Cortex of kidney (tissue), 1 donor: ENCODE results near the gene MPI.

Experiments used
- DNase-seq: peaks from one replicate; lab custom pipeline; 2025; lab: John Stamatoyannopoulos, UW

The MPI gene, protein sequence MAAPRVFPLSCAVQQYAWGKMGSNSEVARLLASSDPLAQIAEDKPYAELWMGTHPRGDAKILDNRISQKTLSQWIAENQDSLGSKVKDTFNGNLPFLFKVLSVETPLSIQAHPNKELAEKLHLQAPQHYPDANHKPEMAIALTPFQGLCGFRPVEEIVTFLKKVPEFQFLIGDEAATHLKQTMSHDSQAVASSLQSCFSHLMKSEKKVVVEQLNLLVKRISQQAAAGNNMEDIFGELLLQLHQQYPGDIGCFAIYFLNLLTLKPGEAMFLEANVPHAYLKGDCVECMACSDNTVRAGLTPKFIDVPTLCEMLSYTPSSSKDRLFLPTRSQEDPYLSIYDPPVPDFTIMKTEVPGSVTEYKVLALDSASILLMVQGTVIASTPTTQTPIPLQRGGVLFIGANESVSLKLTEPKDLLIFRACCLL

DNA sequence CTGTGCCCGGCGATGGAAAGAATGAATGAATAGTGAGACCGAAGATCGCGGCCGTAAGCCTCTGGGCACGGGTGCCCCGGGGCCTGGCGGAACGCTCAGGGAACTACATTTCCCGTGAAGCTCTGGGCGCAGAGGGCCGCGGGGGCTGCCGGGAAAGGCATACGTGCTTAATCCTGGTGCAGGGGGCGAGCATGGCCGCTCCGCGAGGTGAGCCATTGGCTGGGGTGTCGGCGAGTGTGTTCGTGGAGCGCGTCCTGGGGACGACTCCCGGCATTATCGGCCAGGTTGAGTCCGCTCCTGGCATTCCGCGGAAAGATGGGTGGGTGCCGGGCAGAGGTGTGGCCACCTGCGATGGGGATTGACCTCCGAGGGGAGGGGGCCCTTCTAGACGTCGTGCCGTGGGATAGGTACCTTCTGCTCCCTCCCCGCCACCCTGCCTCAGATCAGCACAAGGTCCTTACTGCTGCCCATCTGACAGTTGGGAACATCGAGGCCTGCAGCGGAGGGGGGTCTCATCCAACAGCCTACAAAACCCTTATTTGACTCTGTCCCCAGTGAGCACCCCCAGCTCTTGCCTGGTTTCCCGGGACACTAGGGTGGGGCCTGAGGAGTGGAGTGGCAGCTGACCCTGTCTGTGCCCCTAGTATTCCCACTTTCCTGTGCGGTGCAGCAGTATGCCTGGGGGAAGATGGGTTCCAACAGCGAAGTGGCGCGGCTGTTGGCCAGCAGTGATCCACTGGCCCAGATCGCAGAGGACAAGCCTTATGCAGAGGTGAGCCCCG, at the start of gene MPI:
TSS of gene MPI (plus strand) at position 160 of the 782 bp plus-strand sequence. CDS start at position 192, 32 bp downstream.
- no peak for DNase-seq

DNA sequence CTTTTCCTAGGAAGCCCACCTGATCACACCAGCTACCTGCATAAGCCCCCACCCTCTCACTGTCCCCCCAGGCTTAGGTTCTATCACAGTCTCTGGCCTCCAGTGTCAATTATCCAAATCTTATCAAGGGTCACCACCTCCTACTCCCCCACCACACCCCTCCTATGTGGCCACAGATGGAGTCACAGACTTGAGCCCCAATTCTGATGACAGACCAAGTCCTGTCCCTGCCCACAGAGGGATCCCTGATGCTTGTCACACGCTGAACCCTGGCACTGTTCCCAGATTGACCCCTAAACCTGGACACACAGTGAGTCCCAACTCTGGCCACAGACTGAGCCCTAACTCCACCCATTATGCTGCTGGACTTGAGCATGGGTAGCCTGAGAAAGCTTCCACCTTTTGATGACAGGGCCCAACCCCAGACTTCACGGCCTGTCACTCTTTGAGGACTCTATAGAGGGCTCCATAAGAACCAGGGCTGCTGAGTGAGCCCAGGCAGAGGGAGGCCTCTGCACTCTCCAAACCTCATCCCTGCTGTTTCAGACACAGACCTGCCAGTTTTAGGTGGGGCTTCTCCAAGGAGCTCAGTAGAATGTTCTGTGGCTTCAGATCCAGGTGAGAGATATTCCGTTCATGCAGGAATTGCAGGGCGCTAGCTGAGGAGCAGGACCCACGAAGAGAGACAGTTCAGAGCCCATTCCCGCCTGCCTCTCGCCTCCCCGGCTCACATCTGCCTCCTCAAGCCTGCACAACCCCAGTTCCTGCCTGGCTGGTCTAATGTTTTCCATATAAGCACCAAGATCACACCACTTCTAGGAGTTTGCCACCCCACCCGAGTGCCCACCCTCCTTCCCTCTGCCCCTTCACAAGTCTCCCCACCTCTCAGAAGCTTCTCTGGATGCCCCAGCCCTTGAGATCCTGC, 48.7 kb upstream of the MPI start:
- no peak for DNase-seq

DNA sequence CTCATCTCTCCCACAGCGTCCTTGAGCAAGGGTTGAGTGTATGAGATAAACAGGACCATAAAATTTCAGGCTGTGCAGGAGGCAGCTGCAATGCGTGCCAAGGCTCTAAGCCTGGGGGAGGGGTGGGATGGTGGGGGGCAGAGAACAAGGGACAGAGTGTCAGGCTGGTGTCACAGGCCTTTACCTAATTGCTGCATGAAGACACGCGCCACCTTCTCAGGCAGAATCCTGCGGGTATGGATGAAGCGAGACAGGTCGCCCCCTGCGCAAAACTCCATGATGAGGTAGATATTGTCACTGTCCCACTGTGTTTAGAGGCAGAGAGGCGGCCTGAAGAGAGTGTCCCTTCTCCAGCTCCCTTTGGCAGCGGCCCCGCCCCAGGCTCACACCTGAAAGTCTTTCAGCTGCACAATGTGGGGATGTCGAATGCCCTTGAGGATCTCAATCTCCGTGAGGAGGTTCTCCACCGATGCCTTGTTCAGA, 47.9 kb upstream of the MPI start:
- DNase-seq: no peak

DNA sequence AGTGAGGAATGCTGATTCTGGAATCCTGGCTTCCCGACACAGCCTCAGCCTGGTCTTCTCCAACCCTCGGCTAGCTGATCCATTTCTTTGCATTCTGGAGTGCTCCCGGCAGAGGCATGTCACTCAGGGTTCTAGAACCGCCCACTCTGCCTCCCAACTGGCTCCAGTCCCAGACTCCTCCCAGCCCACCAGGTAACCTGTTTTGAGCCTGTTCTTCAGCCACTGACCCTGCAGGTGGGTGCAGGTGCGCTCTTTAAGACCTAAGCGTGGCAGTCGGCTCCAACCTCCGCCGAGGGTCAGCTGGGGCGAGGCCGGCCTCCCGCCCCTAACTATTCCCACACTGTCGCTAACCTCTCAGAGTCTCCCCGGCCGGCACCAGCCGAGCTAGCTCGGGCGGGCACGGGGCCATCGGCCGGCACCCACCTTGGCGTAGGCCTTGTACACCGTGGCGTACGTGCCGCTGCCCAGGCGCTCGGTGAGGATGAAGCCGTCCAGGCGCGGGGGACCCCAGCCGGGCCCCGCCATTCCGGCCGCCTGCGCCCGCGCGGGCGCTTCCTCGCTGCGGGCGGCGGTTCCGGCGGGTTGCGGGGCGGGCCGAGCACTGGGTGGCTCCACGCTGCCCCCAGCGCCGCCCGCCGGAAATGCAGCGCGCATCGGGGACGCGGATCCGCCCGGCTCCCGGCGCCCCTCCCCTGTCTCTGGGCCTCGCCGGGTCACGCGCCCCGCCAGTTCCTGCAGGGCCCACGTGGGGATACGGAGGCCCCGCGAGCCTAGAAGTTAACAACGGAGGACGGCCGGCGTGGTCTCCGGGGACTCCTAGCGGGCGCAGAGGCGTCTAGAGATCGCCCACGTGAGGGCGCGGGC, 47.0 kb upstream of the MPI start, which contains the start of gene ULK3:
TSS of gene ULK3 (minus strand) at position 576 of the 864 bp plus-strand sequence. CDS start at position 525, 51 bp downstream.
- peak; percentile 54 for DNase-seq

DNA sequence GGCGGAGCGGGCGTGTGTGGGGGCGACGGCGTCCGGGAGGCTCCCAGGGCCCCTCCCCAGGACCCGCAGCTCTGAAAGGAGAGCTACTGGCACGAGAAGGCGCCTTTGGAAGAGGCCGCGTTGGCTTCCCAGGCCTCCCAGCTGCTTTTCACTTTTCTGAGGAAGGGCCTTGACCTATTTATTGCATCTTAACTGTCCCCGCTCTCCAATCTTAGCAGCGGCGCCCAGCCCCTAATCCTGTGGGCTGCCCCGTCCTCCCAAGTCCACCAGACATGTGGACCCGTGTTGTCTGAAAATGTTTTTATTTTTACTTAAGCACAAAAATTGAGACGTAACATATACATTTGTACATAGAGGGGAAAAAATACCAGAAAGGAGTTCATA, 46.4 kb upstream of the MPI start:
- no peak for DNase-seq

DNA sequence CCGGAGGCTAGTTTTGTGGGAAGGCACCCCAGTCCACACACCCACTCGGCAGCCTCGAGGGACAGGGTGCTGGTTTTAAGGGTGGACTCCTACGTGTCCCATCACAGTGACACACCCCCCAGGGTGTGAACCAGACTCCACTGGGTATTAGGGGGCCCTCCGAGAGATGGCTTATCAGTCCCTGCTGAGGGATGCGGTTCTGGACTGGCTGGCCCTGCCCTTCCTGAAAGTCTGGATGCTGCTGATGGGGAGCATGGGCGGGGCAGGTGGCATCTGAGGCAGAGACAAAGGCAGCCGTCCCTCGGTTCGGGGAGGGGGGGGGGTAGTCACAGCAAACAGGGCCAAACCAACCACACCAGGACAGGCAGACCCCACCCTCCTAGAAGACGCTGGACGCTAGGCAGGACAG, 45.9 kb upstream of the MPI start:
- no peak for DNase-seq

DNA sequence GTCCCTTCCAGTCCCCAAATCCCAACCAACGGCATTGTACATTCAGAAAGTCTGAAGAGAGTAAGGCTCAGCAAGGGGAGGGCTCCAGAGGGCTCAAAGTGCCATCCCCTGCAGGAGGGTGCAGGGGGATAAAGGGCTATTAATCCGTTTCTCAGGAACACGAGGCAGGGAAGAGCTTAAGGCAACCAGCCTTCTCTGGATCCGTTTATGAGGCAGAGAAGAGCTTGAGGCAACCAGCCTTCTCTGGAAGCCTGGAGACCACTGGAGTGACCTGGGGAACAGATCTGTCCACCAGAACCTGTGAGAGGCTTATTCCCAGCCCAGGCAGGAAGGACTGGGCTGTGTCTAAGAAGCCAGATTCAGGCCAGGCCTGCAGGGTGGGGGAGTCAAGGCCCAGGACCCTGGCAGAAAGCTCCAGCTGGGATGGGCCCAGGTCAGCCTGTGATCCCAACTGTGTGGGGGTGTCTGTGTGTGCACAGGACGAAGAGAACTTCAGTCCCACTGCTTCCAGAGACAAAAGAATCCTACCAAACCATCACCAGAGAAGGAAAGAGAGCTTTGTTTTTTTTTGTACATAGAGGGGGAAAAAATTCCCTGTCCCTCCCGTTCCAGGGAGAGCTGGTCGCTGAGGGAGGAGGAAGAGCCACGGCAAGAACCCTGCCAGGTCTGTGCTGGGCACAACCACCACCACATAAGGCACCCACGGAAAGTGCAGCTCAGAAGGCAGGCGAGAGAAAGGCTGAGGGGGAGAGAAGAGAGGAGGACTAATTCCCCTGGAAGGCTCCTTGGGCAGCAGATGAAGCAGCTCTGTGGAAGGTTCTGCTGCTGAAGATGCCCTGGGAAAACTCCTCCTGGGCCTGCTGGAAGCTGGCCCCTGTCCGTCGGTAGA, 45.3 kb upstream of the MPI start:
- DNase-seq: no peak

DNA sequence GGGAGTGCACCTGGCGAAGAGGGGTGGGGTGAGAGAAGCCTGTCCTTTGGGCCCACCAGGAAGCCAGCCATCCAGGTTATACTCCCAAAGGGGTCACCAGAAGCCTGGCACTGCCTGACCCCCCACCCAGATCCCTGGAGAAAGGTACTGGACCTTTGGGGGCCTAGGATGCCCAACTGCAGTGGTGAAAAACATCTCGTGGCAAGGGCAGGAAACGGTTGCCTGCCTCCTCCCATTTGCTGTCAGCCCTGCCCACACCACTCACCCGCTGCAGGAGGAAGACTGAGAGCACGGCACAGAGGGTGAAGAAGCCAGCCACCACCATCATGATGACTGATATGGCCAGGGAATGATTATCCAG, 44.7 kb upstream of the MPI start:
- DNase-seq: no peak

DNA sequence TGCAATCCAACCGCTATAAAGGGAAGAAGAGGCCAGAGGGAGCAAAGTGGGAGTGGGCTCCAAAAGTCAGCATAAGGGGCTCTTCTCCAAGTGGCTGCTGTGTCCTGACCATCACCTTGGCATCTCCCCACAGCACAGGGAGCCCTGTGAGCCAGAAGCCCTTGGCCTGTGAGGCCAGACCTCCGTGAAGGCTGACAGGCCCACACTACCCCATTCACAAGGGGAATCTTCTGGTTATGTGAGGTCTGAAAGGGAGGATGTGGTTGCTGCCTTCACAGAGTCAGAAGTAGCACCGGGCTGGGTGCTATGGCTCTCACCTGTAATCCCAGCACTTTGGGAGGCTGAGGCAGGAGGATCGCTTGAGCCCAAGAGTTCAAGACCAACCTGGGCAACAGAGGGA, 44.3 kb upstream of the MPI start:
- DNase-seq: no peak

DNA sequence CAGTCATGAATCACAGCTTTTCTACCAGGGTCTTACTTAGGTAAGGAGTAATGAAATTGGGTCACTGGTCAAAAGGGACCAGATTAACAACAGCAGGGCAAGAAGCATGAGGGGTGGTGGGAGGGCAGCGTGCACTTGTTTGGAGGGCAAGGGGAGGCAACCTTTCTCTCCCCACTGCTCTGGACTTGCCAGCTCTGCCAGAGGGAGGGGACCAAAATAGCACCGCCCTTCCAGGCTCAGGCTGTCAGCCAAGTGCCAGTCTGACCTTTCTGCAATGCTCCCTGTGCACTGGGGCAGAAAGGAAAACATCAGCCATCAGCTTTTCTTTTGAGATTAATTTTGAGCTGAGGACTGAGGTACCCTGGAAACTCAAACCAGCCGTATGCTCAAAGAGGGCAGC, 42.4 kb upstream of the MPI start:
- no peak for DNase-seq

DNA sequence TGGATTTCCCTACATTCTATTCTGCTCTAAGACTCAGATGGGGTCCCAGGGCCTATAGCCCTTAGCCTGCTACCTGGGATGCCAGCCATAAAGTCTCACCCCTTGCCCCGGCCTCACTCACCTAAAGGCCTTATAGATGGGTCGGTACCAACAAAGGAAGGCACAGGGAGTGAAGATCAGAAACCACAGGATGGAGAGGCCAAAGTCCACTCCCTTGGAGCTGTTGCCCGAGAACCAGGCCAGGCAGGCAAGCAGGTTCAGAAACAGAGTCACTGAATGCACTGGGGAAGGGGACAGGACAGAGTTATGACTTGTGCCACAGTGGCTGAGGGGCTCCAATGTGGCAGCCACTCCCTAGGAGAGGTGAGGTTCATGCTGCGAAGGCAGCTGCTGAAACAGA, 39.4 kb upstream of the MPI start:
- no peak for DNase-seq

DNA sequence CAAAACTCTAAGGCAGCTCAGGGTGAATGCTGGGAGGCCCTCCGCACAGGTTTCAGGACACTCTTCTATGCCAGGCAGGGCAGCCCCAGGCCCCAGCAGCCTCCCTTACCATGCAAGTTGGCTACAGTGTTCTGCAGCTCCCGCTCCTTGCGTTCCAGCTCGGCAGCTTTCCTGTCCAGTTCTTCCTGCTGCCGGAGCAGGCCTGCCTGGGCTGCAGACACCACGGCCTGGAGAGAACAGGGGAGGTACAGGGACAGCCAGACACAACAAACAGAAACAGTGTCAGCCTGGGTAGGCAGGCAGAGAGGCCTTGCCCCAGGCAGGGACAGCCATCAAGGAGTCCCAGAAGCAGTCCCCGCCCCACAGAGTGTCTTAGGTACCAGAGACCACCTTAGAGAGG, 37.9 kb upstream of the MPI start:
- no peak for DNase-seq

DNA sequence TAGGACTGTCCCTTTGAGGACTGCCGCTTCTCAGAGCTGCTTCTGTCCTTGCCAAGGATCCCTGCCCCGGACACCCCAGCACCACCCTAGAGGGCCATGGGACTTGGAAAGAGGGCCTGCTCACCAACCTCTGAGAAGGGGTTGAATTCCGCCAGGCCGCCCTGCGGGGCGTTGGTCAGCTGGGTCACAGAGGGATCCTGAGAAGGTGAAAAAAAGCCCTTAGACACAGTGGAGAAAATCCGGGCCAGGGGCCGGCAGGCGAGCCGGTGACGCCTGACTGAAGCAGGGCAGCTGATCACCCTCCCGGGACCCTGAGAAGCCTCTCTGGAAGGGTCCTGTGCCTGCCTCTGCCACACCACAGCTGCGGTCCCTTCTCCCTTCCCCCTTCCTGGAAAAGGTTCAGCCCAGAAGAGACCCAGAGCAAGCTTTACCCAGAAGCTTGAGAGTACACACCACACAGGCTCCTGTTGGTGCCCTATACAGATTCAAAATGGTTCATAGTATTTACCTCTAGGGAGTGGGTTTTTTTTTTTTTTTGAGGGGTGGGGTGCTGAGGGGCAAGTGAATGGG, 35.3 kb upstream of the MPI start:
- no peak for DNase-seq

DNA sequence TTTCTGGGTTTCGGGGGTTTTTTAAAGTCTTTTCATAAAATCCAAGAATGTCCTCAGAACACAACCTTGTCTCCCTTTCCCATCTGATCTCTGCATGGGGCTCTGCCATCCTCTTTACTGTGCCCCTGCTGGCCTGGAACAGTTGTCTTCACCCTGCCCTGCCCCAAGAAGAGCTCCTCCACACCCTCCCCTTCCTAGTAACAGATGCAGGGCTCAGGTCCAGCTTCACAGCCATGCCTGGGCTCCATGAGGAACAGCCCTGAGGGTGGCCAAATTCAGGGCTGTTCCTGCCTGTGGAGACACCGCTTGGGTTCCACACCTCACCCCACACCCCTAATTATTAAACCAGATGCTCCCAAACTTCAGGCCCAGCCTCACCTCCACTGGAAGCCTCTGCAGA, 34.0 kb upstream of the MPI start:
- DNase-seq: no peak

DNA sequence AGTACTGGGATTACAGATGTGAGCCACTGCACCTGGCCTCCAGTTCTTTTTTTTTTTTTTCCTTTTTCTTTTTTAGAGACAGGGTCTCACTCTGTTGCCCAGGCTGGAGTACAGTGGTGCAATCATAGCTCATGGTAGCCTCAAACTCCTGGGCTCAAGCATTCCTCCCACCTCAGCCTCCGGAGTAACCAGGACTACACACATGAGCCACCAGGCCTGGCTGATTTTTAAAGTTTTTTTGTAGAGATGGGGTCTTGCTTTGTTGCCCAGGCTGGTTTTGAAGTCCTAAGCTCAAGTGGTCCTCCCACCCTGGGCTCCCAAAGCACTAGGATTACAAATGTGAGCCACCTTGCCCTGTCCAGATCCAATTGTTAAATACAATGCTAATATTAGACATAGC, 33.3 kb upstream of the MPI start:
- DNase-seq: no peak

DNA sequence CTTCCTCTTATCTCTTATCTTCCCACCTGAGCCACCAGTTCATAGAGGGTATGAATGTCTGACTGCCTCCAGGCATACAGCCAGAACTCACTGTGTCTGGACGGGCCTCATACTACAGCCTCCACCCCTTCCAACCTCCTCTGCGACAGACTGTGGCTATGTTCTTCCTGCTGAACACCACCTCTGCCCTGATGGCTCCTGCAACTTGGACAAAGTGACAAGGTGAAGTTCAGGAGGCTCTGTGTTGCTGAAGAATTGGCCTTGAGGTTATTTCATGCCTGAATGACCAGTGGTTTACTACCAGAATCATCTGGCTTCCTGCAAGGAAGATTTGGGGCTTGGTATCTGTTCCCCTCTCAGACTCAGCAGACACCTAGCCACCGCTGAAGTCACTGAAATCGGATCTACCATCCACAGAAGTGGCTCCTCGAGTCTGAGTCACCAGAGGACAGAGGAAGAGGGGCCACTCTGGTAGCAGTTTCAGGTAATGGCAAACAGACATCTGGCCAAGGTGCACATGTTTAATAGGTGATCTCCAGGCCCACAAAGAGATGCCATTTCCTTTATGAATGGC, 32.7 kb upstream of the MPI start:
- no peak for DNase-seq

DNA sequence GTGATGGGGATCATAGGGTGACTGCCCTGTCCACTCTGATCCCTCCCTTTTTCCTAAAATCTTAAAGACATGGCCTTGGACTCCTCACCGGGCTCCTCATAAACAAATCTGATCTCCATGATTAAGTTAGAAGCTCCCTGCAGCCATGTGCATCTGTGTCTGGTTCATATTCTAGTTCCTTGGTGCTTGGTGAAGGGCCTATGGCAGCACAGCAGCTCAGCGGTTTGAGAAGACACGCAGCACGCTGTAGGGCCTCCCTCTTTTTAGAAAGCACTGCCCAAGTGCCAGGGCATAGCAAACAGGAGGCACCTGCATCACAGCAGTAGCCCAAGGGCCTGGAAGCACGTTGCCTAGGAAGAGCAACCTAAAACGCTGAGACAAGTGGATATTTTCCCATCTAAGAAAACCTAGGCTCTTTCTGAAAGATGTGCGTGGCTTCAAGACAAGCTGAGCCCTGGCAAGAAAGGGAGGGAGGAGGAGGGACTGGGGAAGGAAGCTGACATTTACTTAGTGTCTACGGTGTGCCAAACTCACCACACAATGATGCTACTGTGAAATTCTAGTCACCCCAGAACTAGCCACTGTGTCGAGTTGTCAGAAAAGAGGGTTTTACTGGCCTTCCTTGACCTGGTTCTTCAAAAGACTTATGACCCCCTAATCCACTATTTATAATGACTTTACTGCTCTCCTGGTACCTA, 32.0 kb upstream of the MPI start:
- no peak for DNase-seq

DNA sequence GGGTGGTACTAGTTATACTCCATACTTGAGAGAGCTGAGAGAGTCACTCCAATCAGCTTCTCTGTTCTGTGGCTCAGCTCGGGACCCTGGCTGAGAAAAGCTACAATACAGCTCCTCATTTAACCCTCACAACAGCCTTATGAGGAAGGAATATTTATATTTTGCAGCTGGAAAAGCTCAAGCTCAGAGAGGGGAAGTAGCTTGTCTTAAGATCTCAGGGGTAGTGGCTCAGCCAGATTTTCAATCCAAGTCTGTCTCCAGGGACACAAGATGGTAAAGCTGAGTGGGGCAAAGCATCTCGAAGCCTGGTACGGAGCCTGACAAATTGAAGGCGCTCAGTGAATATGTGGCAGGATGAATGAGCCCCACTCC, 31.5 kb upstream of the MPI start:
- DNase-seq: no peak
